CD1c-positive myeloid dendritic cell (primary cell): ENCODE results near the gene STXBP2.

Source experiments
- DNase-seq: peaks from one replicate; pipeline ENCODE4 v3.0.0-alpha.2; 2016; ENCODE audit errors: extremely low spot score

STXBP2 gene

GRCh38 chr19:7612282-7613274 lies 24.3 kb upstream of the STXBP2 start:
- DNase-seq: no peak

- DNase-seq: no peak
Measured at GRCh38 chr19:7614859-7615741, 21.8 kb upstream of the STXBP2 start.

DNA sequence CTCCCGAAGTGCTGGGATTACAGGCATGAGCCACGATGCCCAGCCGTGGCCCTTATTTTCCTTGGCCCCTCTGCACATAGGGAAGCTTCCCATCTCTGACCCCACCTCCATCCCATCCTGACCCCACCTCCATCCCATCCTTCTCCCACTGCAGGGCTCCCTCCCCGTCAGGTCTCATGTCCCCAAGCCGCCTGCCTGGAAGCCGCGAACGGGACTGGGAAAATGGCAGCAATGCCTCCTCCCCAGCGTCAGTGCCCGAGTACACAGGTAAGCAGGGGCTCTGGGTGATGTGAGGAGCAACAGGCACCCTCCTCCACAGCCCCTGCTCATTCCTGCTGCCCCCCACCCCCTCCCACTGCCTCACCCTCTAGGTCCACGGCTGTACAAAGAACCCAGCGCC lies 19.7 kb upstream of the STXBP2 start:
- DNase-seq: no peak

DNA sequence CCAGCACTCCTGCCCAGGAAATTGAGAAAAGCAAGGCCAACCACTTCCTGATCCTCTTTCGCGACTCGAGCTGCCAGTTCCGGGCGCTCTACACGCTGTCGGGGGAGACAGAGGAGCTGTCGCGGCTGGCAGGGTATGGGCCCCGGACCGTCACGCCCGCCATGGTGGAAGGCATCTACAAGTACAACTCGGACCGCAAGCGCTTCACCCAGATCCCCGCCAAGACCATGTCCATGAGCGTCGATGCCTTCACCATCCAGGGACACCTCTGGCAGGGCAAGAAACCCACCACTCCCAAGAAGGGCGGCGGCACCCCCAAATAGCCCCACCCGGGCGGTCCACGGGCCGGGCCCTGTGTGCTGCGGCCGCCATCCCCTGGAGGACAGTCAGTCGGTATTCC lies 19.2 kb upstream of the STXBP2 start:
- no peak for DNase-seq

DNA sequence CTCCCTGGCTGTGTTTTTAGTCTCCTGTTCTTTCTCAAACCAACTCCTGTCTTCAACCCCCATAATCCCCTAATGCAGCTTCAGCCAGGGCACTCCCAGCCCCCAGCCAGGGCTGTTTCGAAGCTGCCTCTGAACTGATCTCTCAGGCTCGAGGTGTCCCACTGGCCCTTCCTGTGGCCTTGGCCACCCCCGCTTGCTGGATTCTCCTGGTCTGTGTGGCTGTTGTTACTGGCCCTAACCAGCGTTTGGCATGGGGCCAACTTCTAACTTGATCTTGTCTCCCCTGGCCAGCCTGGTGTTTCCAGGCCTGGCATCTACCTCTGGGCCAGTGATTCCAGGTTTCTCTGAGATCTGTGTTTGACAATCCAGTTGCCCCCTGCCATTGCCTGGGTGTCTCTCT lies 18.6 kb upstream of the STXBP2 start:
- DNase-seq: no peak

DNA sequence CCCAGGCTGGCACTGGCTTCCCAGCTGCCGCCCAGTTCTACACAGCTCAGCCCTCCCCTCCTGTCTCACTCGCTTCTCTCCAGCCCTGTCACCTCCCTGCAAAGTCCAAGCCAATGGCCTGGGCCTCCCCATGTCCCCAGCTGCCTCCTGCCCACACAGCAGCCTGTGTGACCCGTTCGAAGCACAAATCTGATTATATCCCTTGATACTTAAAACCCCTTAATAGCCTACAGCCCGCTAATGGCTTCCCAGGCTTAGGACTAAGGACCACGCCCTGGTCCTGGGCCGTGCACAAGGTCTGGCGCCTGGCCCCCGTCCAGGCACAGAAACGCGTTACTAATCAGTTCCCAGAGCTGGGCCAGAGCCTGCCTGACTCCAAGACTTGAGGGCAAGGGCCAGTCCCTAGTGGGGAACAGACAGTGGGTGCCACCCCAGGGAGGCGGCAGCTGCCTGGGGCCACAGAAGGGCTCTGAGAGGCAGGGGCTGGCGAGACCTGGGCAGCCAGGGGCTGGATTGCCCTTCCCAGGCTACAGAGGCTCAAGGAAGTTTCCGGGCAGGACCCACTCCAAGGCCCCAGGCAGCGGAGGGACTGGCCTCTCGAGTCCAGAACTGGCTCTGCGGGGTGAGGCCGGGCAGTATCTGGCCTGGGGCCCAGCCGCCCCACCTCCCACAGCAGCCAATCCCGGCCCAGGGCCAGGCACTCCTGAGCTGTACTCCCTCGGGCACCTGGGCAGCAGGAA lies 18.0 kb upstream of the STXBP2 start:
- DNase-seq: no peak

DNA sequence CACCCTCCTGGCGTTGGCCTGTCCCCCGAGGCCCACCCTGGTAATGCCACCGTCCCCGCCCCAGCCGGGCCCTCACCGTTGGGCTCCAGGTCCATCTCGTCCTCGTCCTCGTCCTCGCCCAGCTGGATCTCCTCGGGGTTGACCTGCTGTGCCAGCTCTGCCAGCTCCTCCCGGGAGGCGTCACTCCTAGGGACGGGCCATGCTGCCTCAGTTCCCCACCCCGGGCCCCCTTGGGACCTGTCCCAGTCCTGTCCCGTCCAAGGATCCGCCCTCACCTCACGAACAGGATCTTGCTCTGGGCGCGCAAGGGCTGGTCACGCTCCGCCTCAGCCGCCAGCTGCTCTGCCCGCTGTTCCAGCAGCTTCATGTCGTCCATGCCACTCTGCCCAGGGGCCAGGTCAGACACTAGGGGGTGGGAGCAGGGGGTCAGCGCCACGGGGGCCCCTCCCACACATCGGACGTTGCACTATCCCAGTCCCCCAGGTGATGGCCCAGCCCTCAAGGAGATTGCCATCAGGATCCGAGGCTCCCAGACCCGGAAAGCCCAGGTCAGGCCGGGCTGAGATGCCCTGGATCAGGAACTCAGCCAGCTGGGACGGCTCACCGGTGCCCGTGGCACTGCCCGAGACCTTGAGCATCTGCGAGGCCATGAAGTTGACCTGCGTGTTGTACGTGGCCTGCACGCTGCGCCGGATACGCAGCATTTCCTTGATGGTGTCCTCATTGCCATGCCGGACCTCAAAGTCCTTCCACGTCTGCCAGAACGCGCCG lies 17.1 kb upstream of the STXBP2 start:
- no peak for DNase-seq

DNA sequence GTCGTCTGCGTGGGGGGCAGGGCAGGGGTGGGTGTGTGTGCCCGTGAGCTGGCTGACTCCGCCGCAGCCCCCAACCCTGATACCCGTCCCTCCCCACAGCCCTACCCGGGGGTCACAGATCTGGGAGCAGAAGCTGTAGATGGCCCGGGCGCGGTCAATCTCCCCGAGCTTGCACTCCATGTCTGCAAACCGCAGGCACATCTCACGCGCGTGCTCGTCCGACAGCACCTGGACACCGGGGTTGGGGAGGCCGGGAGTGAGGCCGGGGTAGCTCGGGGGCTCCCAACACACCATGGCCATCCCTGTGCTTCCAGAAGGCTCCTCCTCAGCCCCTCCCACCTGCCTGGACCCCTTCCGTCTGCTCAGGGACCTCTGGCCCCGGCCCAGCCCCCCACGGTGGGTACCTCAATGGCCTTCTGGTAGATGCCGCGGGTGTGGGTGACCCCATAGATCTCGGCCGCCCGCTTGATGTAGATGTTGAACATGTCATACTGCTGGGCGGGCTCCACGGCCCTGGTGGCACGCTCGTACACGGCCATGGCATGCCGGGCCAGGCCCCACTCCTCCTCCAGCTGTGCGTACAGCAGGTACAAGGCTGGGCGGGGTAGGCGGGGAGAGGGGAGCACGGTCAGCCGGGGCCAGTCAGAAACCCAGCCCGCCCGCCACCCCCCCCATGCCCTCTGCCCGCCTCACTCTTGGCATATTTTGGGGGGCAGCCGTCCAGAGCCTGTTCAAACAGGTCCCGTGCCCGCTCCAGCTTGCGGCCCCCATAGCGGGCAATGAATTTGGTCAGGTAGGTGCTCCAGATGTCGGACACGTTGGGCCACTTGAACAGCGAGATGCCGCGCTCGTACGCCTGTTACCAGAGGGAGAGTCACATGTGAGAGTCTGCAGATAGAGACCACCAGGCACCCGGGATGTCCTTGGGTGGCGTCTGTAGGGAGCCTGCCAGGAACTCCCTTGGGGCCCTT lies 16.2 kb upstream of the STXBP2 start:
- no peak for DNase-seq

DNA sequence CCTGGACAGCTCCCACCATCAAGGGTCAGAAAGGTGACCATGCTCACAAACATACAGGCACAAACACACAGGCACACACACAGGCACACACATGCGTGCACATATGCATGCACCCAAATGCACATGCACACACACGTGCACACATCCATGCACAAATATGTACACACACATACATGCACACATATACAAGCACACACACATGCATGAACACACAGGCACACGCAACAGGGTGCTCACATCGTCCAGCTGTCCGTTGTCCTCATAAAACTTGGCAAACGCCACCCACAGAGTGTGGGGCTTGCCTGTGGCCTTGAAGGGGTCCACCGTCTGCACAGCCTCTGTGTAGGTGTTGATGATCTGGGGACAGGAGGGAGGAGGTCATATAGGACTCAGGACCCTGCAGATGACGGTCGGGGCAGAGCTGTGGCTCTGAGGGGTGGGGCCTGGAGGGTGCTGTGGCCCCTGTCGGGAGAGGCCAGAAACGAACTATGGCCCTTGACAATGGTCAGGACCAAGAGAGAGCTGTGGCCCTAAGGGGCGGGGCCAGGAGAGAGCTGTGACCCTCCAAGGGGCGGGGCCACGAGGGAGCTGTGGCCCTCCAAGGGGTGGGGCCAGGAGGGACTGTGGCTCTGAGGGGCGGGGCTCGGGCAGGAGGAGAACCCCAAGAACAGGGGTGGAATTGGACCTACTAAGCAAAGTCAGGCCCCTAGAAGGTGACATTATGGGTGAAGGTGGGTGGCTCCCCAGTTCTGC lies 13.8 kb upstream of the STXBP2 start:
- no peak for DNase-seq

DNA sequence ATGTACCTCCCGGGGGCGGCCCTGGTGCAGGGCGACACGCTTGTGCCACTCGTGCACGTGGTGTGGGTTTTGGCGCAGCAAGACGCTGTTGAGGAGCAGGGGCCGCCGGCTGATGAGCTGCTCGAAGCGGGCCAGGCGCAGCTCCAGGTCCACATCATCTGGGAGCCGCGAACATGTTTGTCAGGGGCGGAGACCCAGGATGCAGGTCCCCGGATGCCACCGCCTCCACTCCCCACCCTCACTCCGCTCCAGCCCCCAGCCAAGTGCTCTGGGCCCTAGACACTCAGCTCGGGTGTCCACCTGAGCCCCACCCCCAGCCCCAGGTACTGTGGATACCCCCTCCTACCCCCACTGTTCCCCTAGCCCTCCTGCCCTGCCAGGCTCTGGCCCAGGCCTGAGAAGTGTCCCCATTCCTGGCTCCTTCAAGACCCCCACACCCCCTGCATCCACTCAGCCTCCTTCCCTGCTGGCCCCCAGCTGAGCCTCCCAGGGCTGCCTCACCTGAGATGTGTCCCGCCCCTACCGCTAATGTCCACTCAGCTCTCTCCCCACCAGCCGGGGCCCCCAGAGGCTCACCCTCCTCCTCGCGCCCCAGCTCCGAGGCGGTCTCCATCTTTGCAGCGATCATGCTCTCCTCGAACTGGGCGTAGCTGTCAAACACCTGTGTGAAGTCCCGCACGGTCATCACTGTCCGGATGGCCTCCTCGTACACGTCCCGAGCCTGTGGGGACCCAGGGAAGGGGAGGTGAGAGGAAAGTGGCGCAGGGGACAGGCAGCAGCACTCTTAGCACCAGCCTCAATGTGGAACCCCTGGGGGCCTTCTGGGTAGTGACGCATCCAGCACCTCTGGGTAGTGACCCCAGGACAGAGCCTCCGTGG lies 12.9 kb upstream of the STXBP2 start:
- DNase-seq: no peak

- DNase-seq: no peak
Measured at GRCh38 chr19:7624810-7625209, 12.1 kb upstream of the STXBP2 start.

GRCh38 chr19:7625763-7626372 lies 11.0 kb upstream of the STXBP2 start:
- no peak for DNase-seq

GRCh38 chr19:7627166-7627565 lies 9.7 kb upstream of the STXBP2 start:
- no peak for DNase-seq

GRCh38 chr19:7628589-7629311 lies 8.2 kb upstream of the STXBP2 start:
- DNase-seq: no peak

DNA sequence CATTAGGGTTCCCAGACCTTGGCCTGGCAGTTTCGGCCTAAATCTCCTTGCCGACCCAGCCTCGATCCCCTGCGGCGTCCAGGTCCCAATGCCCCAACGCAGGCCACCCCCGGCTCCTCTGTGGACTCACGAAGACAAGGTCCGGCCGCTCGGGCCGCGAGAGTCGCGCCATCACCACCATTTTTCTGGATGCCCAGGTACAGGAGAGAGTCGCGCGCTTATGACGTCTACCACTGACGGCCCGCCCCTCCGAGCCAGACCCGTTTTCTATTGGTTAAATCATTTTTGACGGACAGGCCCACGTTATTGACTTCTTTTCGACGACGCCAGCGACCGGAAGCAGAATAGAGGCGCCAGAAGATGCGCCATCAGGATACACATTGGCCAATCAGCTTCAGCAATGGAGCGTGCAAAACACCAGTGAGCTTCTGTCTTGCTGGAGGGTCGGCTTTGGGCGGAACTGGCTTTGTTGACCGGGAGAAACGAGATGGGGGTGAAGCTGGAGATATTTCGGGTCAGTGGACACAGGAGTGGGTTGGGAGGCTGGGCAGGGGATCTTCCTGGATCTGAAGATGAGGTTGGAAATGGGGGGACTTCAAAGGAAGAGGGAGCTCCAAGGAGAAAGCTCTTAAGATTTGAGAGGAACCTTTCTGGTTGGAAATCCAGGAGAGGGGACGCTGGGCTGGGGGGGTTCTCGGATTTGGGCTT lies 7.4 kb upstream of the STXBP2 start, which contains the start of the genes PET100 and XAB2:
Gene PET100, plus strand, starts transcription at position 447 of the 708 bp plus-strand sequence. Its CDS starts 41 bp downstream, at position 488.
Gene XAB2, minus strand, starts transcription at position 199 of the 708 bp plus-strand sequence. Its CDS starts 18 bp downstream, at position 181.
- DNase-seq: peak; percentile 99

DNA sequence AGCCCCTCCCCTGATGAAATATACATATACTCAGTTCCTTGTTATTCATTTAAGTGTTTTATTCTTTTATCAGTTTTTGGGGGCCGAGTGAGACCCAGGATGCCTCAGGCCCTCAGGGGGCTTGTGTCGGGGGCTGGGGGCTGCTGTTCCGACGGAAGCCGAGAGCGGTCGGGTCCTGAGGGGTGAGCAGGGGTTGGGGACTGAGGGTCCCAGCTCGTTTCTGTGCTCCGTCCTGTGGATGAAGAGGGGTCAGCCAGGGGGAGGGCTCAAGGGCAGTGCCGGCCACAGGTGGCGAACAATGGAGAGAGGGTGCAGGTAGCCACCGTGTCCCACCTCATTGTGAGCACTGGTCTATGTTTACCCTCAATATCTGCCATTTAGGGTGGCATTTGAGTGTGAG lies 5.3 kb upstream of the STXBP2 start:
- no peak for DNase-seq
